GM18505 (cell line): ENCODE measurements around the gene OSBPL3.
A peak's percentile ranks its signal among the peaks of the same experiment; 100 is the strongest.

Experiments used
- ATAC-seq: cut with Tn5 transposase; IDR thresholded peaks from one replicate; pipeline ENCODE4 v1.9.1; 2021; ENCODE audit not compliant: unreplicated experiment
- POLR2A ChIP-seq: IDR thresholded peaks from 4 replicates; pipeline ENCODE4 v1.6.1; 2011; ENCODE audit warnings: borderline replicate concordance; ENCODE audit not compliant: insufficient read depth, insufficient read length; ENCODE audit errors: extremely low read depth

The OSBPL3 gene

GRCh38 chr7:24862461-24862860 is 117.5 kb downstream of the OSBPL3 start:
- TF ChIP-seq POLR2A = no peak
- no peak for ATAC-seq

DNA sequence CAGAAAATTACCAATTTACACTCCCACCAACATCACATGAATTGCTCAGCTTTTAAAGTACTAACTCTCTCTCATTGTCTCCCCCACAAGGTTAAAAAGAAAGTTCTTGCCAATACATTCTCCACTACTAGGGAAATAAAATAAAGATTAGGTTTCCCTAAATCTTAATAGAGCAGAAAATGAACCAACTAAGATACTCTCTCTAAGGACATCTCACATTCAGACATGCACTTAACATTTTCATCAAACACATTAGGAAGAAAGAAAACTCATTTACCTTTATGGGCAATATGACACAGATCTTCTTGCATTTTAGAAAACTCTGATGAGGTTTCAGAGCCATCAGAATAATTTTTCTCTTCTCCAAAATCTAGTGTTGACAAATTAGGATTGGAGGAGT is 118.6 kb downstream of the OSBPL3 start:
- no peak for ATAC-seq
- no peak for TF ChIP-seq POLR2A

DNA sequence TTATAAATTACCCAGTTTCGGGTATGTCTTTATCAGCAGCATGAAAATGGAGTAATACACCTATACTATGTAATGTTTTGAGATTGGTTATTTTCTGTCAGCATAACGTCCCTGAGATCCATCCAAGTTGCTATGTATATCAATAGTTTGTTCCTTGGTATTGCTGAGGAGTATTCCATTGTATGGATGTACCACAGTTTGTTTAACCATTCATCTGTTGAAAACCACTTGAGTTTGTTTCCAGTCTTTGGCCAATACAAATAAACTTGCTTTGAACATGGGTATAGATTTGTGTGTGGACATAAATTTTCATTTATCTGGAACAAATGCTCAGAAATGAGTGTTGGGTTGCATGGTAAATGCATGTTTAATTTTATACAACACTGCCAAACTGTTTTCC is 119.4 kb downstream of the OSBPL3 start:
- no peak for TF ChIP-seq POLR2A
- no peak for ATAC-seq

DNA sequence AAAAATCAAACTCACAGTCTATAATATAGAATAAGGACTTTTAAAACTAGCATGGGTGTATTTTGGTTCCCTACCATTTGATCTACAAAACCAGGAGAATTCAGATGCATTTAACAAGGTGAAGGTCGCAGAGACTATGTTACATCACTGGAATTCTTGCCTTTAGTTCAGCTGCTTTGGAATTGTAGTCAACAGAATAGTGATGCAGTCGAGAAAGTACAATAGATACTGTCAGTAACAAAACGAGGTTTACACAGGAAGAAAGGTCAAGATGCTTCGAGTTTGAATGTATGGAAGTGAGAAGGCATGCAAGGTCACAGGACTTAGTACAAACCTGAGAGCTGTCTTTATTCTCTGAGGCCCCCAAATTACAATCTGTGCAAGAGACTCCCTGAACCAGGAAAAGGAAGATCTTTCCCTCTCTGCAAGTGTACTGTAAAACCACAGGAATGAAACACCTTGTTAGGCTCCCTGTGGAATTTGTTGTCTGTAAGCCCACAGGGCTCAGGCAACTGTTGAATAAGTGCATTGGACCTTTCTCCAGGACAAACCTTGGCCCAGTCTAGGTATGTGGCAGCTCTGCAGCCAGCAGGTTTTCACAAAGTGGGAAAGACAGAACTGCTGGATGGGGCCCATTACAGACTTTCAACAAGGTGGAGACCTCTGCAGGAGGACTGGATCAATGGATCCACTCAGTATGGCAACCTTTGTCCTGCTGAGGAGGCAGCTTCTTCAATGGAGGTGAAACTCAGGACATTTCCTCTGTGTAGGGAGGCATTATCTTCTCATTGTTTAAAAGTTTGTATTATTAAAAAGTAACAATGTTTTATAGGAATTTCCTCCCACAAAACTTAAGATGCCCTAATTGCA is 121.6 kb downstream of the OSBPL3 start:
- ATAC-seq = no peak
- TF ChIP-seq POLR2A = no peak

GRCh38 chr7:24857623-24858022 is 122.4 kb downstream of the OSBPL3 start:
- ATAC-seq = no peak
- TF ChIP-seq POLR2A = no peak

DNA sequence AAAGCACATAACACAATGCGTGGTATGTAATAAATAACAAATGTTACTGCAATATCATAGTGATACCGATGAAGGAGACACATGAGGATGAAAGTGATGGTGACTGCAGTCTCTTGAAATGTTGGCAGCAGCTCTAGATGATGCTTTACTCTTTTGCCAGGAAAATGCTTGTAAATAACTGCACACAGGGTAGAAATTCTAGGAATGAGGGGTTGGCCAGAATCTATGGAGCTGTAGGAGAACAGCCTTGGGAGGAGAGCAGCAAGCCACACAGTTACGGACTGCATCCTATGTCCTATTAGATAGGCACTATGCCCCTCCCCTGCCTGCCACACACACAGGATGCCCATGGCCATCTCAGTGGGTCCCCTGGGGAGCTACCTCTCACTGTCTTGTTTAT is 125.1 kb downstream of the OSBPL3 start:
- no peak for TF ChIP-seq POLR2A
- no peak for ATAC-seq

DNA sequence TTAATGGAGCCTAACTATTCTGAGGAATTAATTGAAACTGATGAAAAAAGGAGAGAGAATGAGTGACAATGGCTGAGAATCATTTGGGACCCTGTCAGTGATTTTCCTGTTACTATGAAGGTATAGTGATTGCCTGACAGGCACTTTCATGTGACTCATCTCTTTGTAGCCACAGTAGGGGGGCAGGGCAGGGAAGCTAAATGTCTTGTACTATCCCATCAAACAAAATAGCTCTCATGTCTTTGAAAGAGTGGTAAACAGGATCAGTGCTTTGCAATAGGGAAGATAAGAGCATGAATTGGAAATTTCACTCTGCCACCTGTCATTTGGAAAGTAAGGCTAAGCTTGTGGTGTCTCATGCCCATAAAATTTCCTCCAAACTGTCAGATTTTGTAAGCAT is 128.2 kb downstream of the OSBPL3 start:
- ATAC-seq = no peak
- no peak for TF ChIP-seq POLR2A

- ATAC-seq = no peak
- no peak for TF ChIP-seq POLR2A
These were observed 131.1 kb downstream of the OSBPL3 start for GRCh38 chr7:24848878-24849277.

DNA sequence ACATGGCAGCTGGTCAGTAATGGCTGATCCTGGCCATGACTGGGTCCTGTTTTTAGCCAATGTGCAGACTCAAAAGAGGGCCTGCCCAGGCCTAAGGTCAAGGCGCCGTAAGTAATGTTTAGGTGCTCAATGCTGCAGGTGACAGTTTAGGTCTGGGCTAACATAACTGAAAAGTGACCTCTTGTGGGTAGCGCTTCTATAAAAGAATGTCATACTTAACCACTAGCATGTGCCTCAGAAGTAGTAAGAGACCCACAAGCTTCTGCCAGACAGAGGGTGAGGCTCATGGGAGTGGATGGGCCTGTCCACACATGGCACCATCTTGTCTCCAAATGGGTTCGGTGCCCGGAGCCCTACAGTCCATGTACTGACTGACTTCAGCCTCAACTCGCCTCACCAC is 132.2 kb downstream of the OSBPL3 start:
- no peak for TF ChIP-seq POLR2A
- ATAC-seq = no peak

DNA sequence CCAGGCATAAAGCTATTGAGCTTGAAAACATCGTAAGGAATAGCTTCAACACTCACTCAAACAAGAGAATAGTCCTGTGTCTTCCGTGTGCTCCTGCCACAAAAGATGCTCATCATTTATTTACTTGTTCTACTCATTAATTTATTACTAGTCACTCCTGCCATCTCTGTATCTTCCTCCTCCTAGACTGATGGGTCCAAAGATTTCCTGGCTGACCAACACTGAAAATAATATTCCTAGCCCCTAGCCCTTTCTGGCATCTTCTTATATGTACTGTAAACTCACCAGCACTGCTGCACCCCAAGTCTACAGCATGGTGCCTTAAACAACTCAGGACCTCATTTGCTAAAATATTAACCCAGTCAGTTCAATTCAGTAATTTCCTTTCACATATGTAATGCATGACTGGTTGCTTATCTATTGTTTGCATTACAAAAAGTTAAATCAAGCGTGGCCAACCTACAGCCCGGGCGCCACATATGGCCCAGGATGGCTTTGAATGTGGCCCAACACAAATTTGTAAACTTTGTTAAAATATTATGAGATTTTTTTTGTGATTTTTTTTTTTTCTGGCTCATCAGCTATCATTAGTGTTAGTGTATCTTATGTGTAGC is 136.1 kb downstream of the OSBPL3 start:
- no peak for TF ChIP-seq POLR2A
- ATAC-seq = no peak

- TF ChIP-seq POLR2A = no peak
- peak; percentile 59 for ATAC-seq
These were observed 137.3 kb downstream of the OSBPL3 start for GRCh38 chr7:24842449-24843241.

DNA sequence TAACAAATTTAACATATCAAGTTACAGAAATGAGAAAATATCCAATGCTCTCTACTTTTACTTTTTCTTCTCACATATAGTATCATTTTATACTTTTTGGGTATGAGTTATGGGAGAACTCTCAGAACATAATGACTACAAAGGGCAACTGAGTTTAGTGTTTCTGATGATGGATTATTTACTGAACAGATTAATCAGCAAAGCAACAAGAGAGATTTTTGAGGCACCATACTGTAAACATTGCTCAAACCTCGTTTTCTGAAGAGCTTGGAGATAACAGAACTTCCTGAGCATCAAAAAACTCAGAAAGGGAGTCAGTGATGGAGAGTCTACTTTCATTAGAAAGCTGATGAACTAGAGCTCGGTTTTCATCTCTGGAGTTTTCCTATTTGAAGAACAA is 137.9 kb downstream of the OSBPL3 start:
- TF ChIP-seq POLR2A = no peak
- no peak for ATAC-seq

DNA sequence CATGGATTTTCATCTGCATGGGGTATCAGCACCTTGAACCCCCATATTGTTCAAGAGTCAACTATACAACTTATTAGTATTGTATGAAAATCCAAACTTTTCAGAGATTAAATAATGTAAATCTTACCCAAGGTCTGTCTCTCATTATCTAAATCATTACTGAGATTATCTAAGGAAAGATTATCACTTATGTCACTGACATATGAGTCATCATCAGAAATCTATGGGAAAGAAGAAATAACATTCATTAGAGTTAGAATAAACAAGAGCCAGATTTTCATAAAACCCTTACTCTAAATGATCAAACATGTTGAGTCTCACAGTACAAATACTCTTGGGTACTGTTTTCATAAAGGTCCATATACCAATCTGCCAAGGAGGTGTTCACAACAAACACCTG is 139.4 kb downstream of the OSBPL3 start:
- TF ChIP-seq POLR2A = no peak
- no peak for ATAC-seq

- no peak for TF ChIP-seq POLR2A
- ATAC-seq = peak; percentile 86
These were observed 143.9 kb downstream of the OSBPL3 start for GRCh38 chr7:24836084-24836483.

DNA sequence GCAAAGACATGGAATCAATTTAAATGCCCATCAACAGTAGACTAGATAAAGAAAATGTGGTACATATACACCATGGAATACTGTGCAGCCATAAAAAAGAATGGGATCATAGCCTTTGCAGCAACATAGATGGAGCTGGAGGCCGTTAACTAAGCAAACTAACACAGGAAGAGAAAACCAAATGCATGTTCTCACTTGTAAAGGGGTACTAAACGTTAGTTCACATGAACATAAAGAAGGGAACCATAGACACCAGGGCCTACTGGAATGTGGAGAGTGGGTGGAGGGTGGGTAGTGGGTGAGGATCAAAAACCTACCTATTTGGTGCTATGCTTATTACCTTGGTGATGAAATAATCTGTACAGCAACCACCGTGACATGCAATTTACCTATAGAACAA is 144.3 kb downstream of the OSBPL3 start:
- peak; percentile 17 for ATAC-seq
- no peak for TF ChIP-seq POLR2A
